ENCODE results near the gene SDC3. TPM values are rescaled to one million over a fixed set of nuclear protein-coding genes. Genes with fewer than 3 reads are reported as not detected.

SDC3 gene
- total and polyA plus RNA-seq, 2 donors (not counting 1 experiment from before 2014, with no cell fraction given) = 13.7 to 32.9 TPM

GRCh38 chr1:30882678-30883388 lies 25.7 kb downstream of the SDC3 start:
- no peak overlapping the region for H3K9ac ChIP-seq (ENCODE audit: insufficient read depth, low read length)
- H3K4me3 ChIP-seq (replicated peaks in 1 of 4; ENCODE audit: control extremely low read depth in 1 of 4, insufficient read depth in 1 of 4, low read depth in 3 of 4, low read length in 4 of 4) = no peak overlapping the region
- no peak for DNase-seq (ENCODE audit: low read depth in 2 of 2)
- H3K27me3 ChIP-seq (ENCODE audit: control insufficient read depth, insufficient read depth, low read length) = no peaks in the 10 kb centered on the region
- no peaks in the 10 kb centered on the region for H3K79me2 ChIP-seq (ENCODE audit: control insufficient read depth, insufficient read depth, low read length)
- H3K27ac ChIP-seq (ENCODE audit: insufficient read depth, low read length) = no peak overlapping the region
- no peak overlapping the region for H3K4me2 ChIP-seq (ENCODE audit: extremely low read depth, insufficient read depth, low read length)
- no peaks in the 10 kb centered on the region for H4K20me1 ChIP-seq (ENCODE audit: control insufficient read depth, extremely low read depth, insufficient read depth, low read length)
- H3K9me3 ChIP-seq (ENCODE audit: control insufficient read depth, insufficient read depth, low read depth, low read length) = no peaks in the 10 kb centered on the region
- H3K4me1 ChIP-seq (ENCODE audit: control insufficient read depth, extremely low read depth, insufficient read depth, low read length) = peaks cover 4% of the 10 kb centered on the region
- H2AFZ ChIP-seq (ENCODE audit: low read length) = no peak overlapping the region
- H3K36me3 ChIP-seq (ENCODE audit: control insufficient read depth, insufficient read depth, low read length) = no peaks in the 10 kb centered on the region
- TF ChIP-seq CTCF (conservative IDR thresholded peaks at IDR 0.05 in 1 of 2, IDR thresholded peaks at IDR 0.05 in 1 of 2; ENCODE audit: low read depth in 1 of 2, low read length in 2 of 2) (no peak), EZH2 (IDR thresholded peaks at IDR 0.05; ENCODE audit: low read length, missing control alignments) (no peak)

GRCh38 chr1:30881319-30882181 lies 27.0 kb downstream of the SDC3 start:
- H4K20me1 ChIP-seq (ENCODE audit: control insufficient read depth, extremely low read depth, insufficient read depth, low read length) = no peaks in the 10 kb centered on the region
- no peaks in the 10 kb centered on the region for H3K9me3 ChIP-seq (ENCODE audit: control insufficient read depth, insufficient read depth, low read depth, low read length)
- H3K4me2 ChIP-seq (ENCODE audit: extremely low read depth, insufficient read depth, low read length) = no peak overlapping the region
- H3K27me3 ChIP-seq (ENCODE audit: control insufficient read depth, insufficient read depth, low read length) = no peaks in the 10 kb centered on the region
- no peak overlapping the region for H2AFZ ChIP-seq (ENCODE audit: low read length)
- no peaks in the 10 kb centered on the region for H3K79me2 ChIP-seq (ENCODE audit: control insufficient read depth, insufficient read depth, low read length)
- no peak overlapping the region for H3K4me3 ChIP-seq (replicated peaks in 1 of 4; ENCODE audit: control extremely low read depth in 1 of 4, insufficient read depth in 1 of 4, low read depth in 3 of 4, low read length in 4 of 4)
- no peak overlapping the region for H3K27ac ChIP-seq (ENCODE audit: insufficient read depth, low read length)
- TF ChIP-seq CTCF (conservative IDR thresholded peaks at IDR 0.05 in 1 of 2, IDR thresholded peaks at IDR 0.05 in 1 of 2; ENCODE audit: low read depth in 1 of 2, low read length in 2 of 2) = no peak
- TF ChIP-seq EZH2 (IDR thresholded peaks at IDR 0.05; ENCODE audit: low read length, missing control alignments) = no peak
- no peaks in the 10 kb centered on the region for H3K36me3 ChIP-seq (ENCODE audit: control insufficient read depth, insufficient read depth, low read length)
- no peak overlapping the region for H3K9ac ChIP-seq (ENCODE audit: insufficient read depth, low read length)
- no peaks in the 10 kb centered on the region for H3K4me1 ChIP-seq (ENCODE audit: control insufficient read depth, extremely low read depth, insufficient read depth, low read length)
- no peak for DNase-seq (ENCODE audit: low read depth in 2 of 2)

GRCh38 chr1:30880678-30881318 lies 27.8 kb downstream of the SDC3 start:
- H4K20me1 ChIP-seq (ENCODE audit: control insufficient read depth, extremely low read depth, insufficient read depth, low read length) = no peaks in the 10 kb centered on the region
- no peak overlapping the region for H3K9ac ChIP-seq (ENCODE audit: insufficient read depth, low read length)
- no peak for DNase-seq (ENCODE audit: low read depth in 2 of 2)

More at GRCh38 chr1:30880678-30881318, 27.8 kb downstream of the SDC3 start:
- Histone ChIP-seq H3K27me3 (ENCODE audit: control insufficient read depth, insufficient read depth, low read length) (no peaks in the 10 kb centered on the region), H3K9me3 (ENCODE audit: control insufficient read depth, insufficient read depth, low read depth, low read length) (no peaks in the 10 kb centered on the region), H3K36me3 (ENCODE audit: control insufficient read depth, insufficient read depth, low read length) (no peaks in the 10 kb centered on the region), H3K79me2 (ENCODE audit: control insufficient read depth, insufficient read depth, low read length) (no peaks in the 10 kb centered on the region), H2AFZ (ENCODE audit: low read length) (no peak overlapping the region), H3K4me3 (replicated peaks in 1 of 4; ENCODE audit: control extremely low read depth in 1 of 4, insufficient read depth in 1 of 4, low read depth in 3 of 4, low read length in 4 of 4) (no peak overlapping the region), H3K4me2 (ENCODE audit: extremely low read depth, insufficient read depth, low read length) (no peak overlapping the region), H3K27ac (ENCODE audit: insufficient read depth, low read length) (no peak overlapping the region), H3K4me1 (ENCODE audit: control insufficient read depth, extremely low read depth, insufficient read depth, low read length) (no peaks in the 10 kb centered on the region)
- TF ChIP-seq CTCF (conservative IDR thresholded peaks at IDR 0.05 in 1 of 2, IDR thresholded peaks at IDR 0.05 in 1 of 2; ENCODE audit: low read depth in 1 of 2, low read length in 2 of 2) (no peak), EZH2 (IDR thresholded peaks at IDR 0.05; ENCODE audit: low read length, missing control alignments) (no peak)

All from fibroblast of lung (primary cell).